Cardiac fibroblast (primary cell): ENCODE measurements around the gene RALGAPA1.

Experiments
- DNase-seq, 2 donors: peaks; one replicate each; pipeline versions ENCODE4 v3.0.0 to v3.0.0-alpha.2; 2010; ENCODE audit warnings: low read depth in 2 of 2
- H3K4me3 ChIP-seq, 2 donors: replicated peaks in 1 of 2; 1 replicate in 1 of 2; 2 replicates in 1 of 2; pipeline ENCODE4 v1.5.1; 2011; ENCODE audit warnings: low read depth in 2 of 2, low read length in 2 of 2, mild to moderate bottlenecking in 2 of 2, moderate library complexity in 1 of 2
- CTCF ChIP-seq: IDR thresholded peaks from one replicate; pipeline ENCODE4 v1.5.1; 2011; ENCODE audit warnings: low read depth, mild to moderate bottlenecking, low read length, inconsistent platforms

The RALGAPA1 gene

GRCh38 chr14:35531960-35532747, 276.9 kb downstream of the RALGAPA1 start:
- TF ChIP-seq CTCF = no peak
- no peak for DNase-seq
- H3K4me3 ChIP-seq = no peak overlapping the region

GRCh38 chr14:35526962-35527361, 282.1 kb downstream of the RALGAPA1 start:
- no peak for TF ChIP-seq CTCF
- no peak for DNase-seq
- H3K4me3 ChIP-seq = no peak overlapping the region

GRCh38 chr14:35525695-35526094, 283.4 kb downstream of the RALGAPA1 start:
- no peak for DNase-seq
- TF ChIP-seq CTCF = no peak

GRCh38 chr14:35519986-35520385, 289.1 kb downstream of the RALGAPA1 start:
- TF ChIP-seq CTCF = no peak
- DNase-seq = no peak

More at GRCh38 chr14:35525695-35526094, 283.4 kb downstream of the RALGAPA1 start:
- no peak overlapping the region for H3K4me3 ChIP-seq

GRCh38 chr14:35515916-35516315, 293.2 kb downstream of the RALGAPA1 start:
- TF ChIP-seq CTCF = no peak
- DNase-seq = no peak
- no peak overlapping the region for H3K4me3 ChIP-seq

More at GRCh38 chr14:35519986-35520385, 289.1 kb downstream of the RALGAPA1 start:
- no peak overlapping the region for H3K4me3 ChIP-seq

- no peak for DNase-seq
- no peak overlapping the region for H3K4me3 ChIP-seq
- no peak for TF ChIP-seq CTCF
Measured at GRCh38 chr14:35512765-35513164, 296.3 kb downstream of the RALGAPA1 start.

GRCh38 chr14:35509846-35510245, 299.2 kb downstream of the RALGAPA1 start:
- DNase-seq = no peak
- no peak for TF ChIP-seq CTCF
- no peak overlapping the region for H3K4me3 ChIP-seq
